HG03565 (cell line): ENCODE measurements around the gene TUBB1.
"Not testable (repeated sequence)": the region's sequence is repeated elsewhere in the genome, so short reads cannot be mapped to it uniquely, and the experiment has no call there.

ENCODE experiments used
- ATAC-seq: cut with Tn5 transposase; IDR thresholded peaks from one replicate; pipeline ENCODE4 v1.9.1; 2021; ENCODE audit warnings: mild to moderate bottlenecking, moderate library complexity; ENCODE audit not compliant: unreplicated experiment

Gene TUBB1

DNA sequence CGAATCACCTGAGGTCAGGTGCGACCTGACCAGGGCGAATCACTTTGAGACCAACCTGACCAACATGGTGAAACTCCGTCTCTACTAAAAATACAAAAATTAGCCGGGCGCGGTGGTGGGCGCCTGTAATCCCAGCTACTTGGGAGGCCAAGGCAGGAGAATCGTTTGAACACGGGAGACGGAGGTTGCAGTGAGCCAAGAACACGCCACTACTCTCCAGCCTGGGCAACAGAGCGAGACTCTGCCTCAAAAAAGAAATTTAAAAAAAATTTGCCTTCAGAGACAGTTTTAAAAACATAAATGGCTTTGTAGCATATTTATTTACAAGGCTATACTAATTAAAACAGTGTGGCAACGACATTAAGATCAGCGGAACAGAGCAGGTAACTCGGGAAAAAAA is 22.3 kb downstream of the TUBB1 start:
- ATAC-seq: not testable (repeated sequence)

DNA sequence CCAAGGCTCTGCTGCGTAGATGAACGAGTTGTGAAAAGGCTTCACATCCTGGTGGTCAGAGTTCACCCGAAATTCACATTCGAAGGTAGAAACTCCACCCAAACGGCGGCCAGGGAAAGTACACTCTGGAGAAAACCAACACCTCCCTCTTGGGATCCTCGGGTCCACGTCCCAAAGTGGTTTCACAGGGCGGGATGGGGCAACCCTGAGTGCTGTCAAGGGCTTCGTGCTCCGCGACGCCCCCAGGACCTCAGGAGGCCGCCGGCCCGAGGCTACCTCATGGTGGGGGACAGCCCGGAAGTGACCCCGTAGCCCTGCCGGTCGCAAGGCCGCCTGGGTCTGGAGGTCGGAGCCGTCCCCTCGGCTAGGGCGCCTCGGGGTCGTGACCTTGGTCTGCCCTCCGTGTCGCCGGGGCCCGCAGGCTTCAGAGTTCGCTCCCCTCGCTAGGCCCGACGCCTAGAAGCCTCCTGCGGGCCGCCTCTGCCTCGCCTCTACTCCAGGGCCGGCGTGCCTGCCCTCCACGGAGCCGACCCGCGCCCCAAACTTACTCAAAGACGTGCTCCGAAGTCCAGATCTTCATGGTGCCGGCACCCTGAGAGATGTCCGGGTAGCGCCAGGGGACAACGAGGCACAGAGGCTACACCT is 23.0 kb downstream of the TUBB1 start, which contains the start of gene PRELID3B:
Gene PRELID3B, minus strand, starts transcription at position 636 of the 645 bp plus-strand sequence. Its CDS starts 56 bp downstream, at position 580.
- ATAC-seq: peak; percentile 12

DNA sequence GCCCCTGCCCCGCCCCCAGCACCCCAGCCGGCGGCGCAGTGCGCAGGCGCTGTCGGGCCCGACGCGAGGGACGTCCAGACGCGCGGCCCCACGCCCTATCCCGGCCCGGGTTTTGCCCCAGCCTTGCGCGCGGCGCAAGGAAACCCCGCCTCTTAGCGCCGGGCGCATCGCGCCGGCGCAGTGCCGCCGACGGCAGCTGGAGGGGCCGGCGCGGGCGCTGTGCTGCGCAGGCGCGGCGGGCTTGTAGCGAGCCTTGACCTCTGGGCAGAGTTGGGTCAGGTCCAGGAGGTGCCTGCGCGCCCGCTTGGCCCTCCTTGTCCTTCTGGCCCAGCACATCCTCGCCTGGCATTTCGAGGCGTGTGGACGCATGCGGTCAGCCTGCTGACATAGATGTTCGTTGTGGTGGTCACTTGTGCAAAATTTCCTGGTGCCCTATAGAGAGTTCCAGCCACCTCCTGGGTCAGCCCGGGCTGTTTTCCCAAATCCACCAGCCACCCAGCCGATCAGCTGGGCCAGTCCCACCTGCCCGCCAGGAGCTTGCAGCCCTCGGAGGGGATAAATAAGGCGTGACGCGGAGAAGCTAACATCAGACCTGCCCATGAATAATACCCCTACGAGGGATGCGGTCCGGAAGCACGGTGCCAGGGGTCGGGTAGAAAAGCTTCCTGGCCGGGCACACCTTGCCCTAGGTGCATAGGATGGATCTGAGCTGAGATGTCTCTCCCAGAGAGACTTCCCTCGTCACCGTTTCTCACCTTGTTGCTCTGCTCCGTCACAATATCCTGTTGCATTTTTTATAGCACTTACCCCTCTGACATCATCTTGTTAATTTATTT is 23.8 kb downstream of the TUBB1 start:
- peak; percentile 92 for ATAC-seq

DNA sequence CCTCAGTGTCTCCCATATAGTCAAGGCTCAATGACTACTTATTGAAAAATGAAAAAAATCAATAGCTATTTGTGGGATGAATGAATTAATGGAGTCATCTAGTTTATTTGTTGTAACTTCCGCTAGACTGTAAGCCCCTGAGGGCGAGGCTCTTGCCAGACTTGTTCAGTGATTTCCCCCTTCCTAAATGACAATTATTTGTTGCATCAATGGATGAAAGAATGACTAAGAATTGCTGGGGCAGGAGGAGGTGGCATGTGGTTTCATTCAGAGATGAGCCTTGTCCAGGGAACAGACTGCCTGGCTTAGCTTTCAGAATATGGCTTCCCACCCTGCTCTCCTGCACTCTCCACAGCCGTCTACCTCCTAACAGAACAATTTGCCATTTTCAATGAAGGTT is 24.5 kb downstream of the TUBB1 start:
- no peak for ATAC-seq

DNA sequence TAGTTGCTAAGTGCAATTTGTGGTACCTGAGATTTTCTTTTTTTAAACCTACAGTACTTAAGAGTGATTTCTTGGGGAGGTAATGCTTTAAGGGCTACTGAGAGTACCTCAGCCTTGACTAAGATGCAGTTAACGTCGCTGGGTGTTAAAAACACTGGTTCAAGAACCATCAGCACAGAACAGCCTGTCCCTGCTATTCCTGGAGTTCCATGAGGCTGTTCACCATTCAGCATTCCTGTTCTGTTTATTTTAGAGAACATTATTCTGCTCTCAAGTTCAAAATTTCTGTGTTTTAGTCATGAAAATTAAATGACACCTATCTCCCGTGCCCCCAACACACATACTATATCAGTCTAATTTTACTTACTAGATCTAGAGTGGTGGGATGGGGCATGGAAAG is 25.1 kb downstream of the TUBB1 start:
- no peak for ATAC-seq

- no peak for ATAC-seq
These were observed 25.6 kb downstream of the TUBB1 start for GRCh38 chr20:59044796-59045195.

DNA sequence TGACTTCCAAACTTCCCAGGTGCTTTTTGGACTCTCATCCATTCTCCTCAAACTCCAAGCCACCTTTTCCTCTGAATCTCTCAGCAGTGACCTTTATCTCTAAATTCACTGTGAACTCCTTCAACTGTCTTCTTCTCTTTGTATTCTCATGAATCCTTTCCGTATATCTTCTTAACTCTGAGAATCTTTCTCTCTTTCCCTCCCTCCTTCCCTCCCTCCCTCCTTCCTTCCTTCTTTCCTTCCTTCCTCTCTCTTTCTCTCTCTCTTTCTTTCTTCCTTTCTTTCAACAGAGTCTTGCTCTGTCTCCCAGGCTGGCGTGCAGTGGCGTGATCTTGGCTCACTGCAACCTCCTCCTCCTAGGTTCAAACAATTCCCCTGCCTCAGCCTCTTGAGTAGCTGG is 27.6 kb downstream of the TUBB1 start:
- no peak for ATAC-seq

DNA sequence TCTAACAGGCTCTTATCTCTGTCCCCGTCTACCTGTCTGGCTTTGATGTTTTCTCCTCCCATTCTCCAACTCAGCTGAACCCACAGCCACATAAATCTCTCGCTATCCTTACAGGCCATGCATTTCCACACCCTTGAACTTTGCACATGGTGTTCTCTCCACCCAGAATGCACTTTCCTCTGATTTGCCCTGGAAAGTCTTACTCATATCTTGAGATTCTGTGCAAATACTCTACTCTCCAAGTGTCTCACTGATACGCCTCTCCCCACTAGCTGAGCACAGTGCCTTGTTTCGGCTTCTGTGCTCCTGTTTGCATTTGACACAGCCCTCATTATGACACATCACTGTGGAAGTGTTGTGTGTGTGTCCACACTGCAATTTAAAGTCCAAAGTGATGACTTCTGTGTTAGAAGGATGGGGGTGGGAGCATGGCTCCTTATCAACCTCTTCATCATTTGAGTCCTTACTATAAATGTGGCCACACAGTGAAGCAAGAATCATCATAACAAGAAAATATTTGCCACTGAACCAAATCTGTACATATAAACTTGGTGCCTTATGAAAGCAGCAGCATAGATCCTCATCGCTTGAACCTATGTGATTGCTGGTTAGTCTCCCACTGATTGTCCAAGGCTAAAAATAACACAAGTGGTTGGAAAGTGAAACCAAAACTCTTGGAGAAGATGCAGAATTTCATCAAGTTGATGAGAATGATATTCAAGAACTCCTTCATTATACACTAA is 28.9 kb downstream of the TUBB1 start:
- ATAC-seq: no peak

- ATAC-seq: no peak
These were observed 29.4 kb downstream of the TUBB1 start for GRCh38 chr20:59048681-59049030.

- ATAC-seq: no peak
These were observed 31.2 kb downstream of the TUBB1 start for GRCh38 chr20:59050437-59050836.

GRCh38 chr20:59051666-59052185 is 32.5 kb downstream of the TUBB1 start:
- no peak for ATAC-seq

DNA sequence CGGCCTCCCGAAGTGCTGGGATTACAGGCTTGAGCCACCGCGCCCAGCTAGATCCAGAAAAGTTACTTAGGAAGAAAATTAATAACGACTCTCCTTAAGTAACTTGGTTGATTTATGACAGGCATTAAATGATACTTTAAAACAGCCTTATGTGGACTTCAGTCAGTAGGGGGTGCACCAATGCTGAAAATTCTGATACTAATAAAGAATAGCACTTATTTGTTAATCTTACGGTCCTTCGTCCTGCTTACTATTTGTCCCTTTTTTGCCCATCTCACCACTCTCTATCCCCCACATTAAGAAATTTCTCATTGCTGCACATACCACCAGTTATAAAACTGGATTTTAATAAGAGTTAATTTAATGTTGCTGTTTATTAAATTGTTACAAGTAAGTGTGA is 36.1 kb downstream of the TUBB1 start:
- no peak for ATAC-seq

- ATAC-seq: no peak
These were observed 42.9 kb downstream of the TUBB1 start for GRCh38 chr20:59062081-59062480.

- no peak for ATAC-seq
These were observed 44.4 kb downstream of the TUBB1 start for GRCh38 chr20:59063358-59064213.

DNA sequence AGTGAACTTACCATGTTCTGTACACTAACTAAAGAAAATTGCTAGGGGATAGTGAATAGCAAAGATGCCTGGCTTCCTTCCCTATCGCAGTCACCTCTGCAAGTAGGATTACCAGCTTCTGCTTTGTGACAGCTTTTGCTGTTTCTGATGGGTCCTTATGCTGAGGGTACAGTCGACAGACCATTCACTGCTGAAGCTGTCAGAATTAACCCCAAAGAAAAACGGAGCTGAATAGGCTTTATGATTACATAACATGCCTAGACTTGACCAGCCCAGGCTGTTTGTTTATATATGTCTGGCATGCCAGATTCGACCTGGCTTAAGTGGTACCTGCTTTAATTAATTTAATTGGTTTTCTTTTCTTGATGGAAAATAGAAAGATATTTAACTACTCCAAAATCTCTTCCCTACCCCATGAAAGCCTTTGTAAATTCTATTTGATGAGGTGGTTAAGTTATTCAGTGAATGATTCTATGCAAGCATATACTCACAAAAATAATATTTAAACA is 45.0 kb downstream of the TUBB1 start:
- ATAC-seq: no peak

DNA sequence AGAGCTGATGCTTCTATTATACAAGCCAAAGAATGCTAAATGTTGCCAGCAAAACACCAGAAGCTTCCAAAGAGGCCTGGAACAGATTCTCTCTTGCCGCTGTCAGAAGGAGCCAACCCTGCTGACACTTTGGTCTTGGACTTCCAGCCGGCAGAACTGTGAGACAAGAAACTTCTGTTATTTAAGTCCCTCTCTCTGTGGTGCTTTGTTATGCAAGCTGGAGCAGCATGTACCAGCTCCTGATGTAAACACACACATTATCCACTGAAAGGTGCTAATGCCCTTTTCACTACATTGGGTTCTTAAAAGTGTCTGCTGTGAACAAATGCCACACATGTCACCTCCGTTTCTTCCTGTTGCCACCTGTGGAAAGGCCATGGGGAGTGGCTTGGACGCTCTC is 49.3 kb downstream of the TUBB1 start:
- no peak for ATAC-seq

DNA sequence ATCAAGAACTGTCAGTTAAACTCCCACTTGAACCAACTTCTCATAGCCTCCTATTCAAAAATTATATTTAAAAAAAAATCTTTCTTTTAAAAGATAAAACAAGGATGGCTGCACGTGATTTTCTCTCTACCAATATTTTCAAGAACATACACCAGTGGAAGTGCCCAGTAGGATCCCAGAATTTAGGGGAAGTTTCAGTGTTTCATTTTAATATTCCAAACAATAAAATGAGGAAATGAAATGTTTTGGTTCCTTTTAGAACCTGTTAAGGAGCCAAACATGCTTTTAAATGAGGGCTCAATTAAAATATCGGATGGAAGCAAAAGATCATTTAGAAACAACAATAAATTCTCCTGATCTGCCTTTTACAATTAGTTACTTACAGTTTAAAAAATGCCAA is 49.8 kb downstream of the TUBB1 start:
- no peak for ATAC-seq

DNA sequence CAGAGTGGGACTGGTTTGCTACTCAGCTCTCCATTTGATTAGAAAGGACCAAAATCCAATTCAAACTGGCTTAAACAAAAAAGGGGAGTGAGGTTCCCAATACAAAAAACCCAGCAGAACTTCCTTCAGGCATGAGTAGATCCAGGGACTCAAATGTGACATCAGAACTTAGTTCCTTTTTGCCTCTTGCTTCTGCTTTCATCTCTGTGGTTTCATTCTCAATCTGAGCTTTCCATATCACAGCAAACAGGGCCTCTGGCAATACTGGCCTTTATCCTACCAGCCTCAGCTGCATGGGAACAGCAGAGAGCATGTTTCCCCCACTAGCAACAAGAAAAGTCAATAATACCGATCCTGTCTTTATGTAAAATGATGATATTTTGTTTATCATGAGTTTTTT is 52.0 kb downstream of the TUBB1 start:
- ATAC-seq: no peak

GRCh38 chr20:59073582-59073981 is 54.4 kb downstream of the TUBB1 start:
- no peak for ATAC-seq

GRCh38 chr20:59074456-59074855 is 55.2 kb downstream of the TUBB1 start:
- no peak for ATAC-seq
